Fibroblast of the aortic adventitia (primary cell): ENCODE data around the gene LIMS1. TPM values are rescaled to one million over a fixed set of nuclear protein-coding genes. Genes with fewer than 3 reads are reported as not detected.

ENCODE experiments used
- DNase-seq: peaks from one replicate; pipeline ENCODE4 v3.0.0-alpha.2; 2010; ENCODE audit warnings: low read depth
- H3K4me3 ChIP-seq: 2 replicates; pipeline ENCODE4 v1.5.1; 2011; ENCODE audit warnings: low read depth, mild to moderate bottlenecking, control low read depth, low read length, moderate library complexity
- CTCF ChIP-seq: IDR thresholded peaks from 2 replicates; pipeline ENCODE4 v1.5.1; 2011; ENCODE audit warnings: mild to moderate bottlenecking, low read length, control low read depth, inconsistent platforms; ENCODE audit not compliant: insufficient read depth
- total RNA-seq: library from RNA; depleted of rRNA; stranded (reverse); fragments of >200 nt; gene quantifications from 2 replicates; pipeline ENCODE4 v1.2.3, GENCODE V29; 2012; ENCODE audit warnings: low replicate concordance

LIMS1 gene
- total RNA-seq, 1 donor, result 91.2 TPM

DNA sequence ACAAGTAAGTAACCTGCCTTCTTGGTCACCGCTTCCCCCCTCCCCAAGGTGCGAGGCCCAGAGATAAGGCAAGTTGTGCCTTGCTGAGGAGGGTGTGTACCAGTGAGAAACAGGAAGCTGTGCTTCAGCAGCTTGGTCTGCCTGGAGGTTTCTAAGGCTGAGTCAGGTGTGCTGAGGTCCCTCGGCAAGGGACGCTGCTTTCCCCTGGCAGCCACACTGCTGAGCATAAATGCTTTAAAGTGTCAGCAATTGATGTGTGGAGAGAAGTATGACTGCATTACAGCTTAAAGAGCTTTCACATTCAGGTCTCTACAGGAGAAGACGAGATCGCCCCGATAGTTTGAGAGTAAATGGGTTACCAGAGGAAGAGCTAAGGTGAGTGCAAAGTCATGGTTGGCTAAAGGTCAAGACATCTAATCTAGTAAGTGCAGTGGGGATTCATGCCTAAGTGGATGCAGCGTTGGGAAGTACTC, 86.9 kb downstream of the LIMS1 start:
- no peak for DNase-seq
- H3K4me3 ChIP-seq, result no peak overlapping the region
- TF ChIP-seq CTCF, result no peak

DNA sequence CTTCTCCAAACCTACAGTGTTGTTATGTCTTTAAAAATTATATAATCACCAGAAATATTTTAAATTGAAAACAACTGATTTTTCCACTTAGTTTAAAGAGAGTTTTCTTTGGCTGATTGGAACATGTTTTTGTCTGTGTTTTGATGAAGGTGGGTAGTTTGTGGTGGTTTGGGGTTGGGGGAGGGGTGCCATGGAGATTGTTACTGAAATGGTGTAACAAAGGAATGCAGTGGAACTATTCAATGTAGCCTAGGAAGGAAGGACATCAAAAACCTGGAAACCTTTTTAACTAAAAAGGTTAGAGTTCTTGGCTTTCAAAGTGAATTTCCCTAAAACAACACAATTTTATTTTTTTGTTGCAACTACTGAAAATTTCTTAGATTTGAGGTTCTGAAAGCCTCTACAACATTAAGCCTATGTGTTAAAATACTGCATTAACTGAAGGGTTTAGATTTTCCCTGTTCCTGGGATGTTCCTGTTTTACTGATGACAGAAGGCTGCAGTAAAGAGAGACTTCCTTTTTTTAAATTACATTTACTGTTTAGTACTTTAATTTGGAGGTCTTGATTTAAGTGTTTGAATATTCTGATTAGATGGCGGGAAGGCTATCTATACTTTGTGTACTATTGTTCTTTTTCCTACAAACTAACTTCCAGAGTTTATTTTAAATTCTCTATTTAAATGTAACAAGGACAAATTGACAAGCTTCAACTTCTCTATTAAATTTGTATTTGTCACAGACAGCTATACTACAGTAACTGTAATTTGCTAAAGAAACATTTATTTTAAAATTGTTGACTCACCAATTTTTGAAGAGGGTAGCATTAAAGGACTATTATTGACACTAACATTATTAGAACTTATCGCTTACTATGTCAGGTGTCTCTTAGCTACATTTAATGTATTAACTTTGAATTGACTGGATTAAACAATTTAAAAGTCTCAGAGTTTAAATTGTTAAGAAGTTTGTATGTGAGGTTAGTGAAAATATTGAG, 87.7 kb downstream of the LIMS1 start:
- DNase-seq, result no peak
- H3K4me3 ChIP-seq, result no peak overlapping the region
- no peak for TF ChIP-seq CTCF

GRCh38 chr2:108623616-108624015, 89.3 kb downstream of the LIMS1 start:
- no peak for TF ChIP-seq CTCF
- no peak overlapping the region for H3K4me3 ChIP-seq
- peak; percentile 77 for DNase-seq

GRCh38 chr2:108625186-108625827, 91.0 kb downstream of the LIMS1 start:
- H3K4me3 ChIP-seq, result no peak overlapping the region
- no peak for DNase-seq
- no peak for TF ChIP-seq CTCF

DNA sequence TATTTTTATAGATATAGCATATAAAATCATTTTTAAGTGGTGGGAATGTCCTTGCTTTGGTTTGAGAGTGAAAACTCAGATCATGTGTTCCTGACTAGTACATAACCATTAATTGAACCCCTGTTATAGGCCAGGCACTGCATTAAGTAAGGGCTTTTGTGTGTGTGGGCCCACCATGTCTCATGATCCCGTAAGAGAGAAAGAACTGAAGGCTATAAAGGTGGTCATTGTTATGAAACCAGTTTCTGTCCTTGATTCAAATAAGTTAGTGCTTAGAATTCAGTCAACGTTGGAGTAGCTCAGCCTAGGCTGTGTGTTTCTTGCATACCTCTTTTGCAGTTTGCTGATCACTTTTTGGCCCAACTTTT, 91.5 kb downstream of the LIMS1 start:
- no peak overlapping the region for H3K4me3 ChIP-seq
- TF ChIP-seq CTCF, result no peak
- no peak for DNase-seq

DNA sequence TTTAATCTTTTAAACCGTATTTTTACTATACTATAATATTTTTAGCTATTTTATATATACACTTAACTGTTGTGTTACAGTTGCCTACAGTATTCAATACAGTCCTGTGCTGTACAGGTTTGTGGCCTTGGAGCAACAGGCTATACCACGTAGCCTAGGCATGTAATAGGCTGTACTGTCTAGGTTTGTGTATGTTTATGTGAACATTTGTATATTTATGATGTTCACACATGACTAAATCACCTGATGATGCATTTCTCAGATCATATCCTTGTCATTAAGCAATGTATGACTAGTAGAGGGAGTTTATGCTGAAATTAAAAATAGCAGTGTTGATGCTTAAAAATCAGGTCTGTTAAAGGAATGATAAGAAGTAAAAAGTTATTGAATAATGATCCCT, 92.7 kb downstream of the LIMS1 start:
- TF ChIP-seq CTCF, result no peak
- DNase-seq, result no peak
- H3K4me3 ChIP-seq, result no peak overlapping the region
